GM12878 (cell line): ENCODE data around the gene TM4SF18. TPM values are rescaled to one million over a fixed set of nuclear protein-coding genes. Genes with fewer than 3 reads are reported as not detected.

ENCODE experiments used
- ATAC-seq: fragments of 200-7000 bp; cut with Tn5 transposase; 3 replicates; pipeline ENCODE4 v1.9.1; 2020; ENCODE audit warnings: mild to moderate bottlenecking, moderate library complexity
- BruUV-seq: library from RNA; stranded (reverse); fragments of 400-500 nt; replicated peaks from 2 replicates; lab custom pipeline; 2021; lab: Mats Ljungman, UMichigan
- CTCF ChIA-PET: fragments of 300-600 bp; sonication (Branson Sonifier 250); formaldehyde crosslinking; extraction: SDS; loops from one replicate; lab custom pipeline; 2021; ENCODE audit warnings: inconsistent platforms; lab: Yijun Ruan, JAX
- POLR2A ChIA-PET: fragments of 350-600 bp; formaldehyde crosslinking; extraction: SDS; loops from one replicate; lab custom pipeline; 2021; ENCODE audit warnings: inconsistent platforms; lab: Charles Lee
- RAD21 ChIA-PET: fragments of 300-600 bp; sonication (Branson Sonifier 250); formaldehyde crosslinking; loops from one replicate; lab custom pipeline; 2023; ENCODE audit warnings: antibody characterized with exemption; ENCODE audit not compliant: unreplicated experiment; lab: Charles Lee
- SMC1A ChIA-PET: fragments of 300-600 bp; sonication (Branson Sonifier 250); formaldehyde crosslinking; loops from one replicate; lab custom pipeline; 2023; ENCODE audit not compliant: unreplicated experiment, uncharacterized antibody; lab: Charles Lee
- DNase-seq: peaks from one replicate; pipeline ENCODE4 v3.0.0-alpha.2; 2011; ENCODE audit warnings: low read depth, low spot score
- FAIRE-seq: peaks from 3 replicates; lab custom pipeline; 2011; peaks lifted over from hg19 to GRCh38; lab: Jason Lieb, UNC
- H2AFZ ChIP-seq: 2 replicates; pipeline ENCODE4 v1.6.0; 2011; ENCODE audit warnings: low read depth, low read length, control low read depth; ENCODE audit not compliant: control insufficient read depth
- H3K27ac ChIP-seq: 2 replicates; pipeline ENCODE4 v1.5.1; 2011; ENCODE audit warnings: control low read depth; ENCODE audit not compliant: control insufficient read depth, insufficient read depth
- H3K27me3 ChIP-seq, 2 experiments: replicated peaks in 1 of 2; 2 replicates each; pipeline versions ENCODE4 v1.6.0 to v1.6.1; 2011; ENCODE audit warnings: low read length in 1 of 2; ENCODE audit not compliant: control insufficient read depth in 2 of 2, insufficient read depth in 2 of 2
- H3K36me3 ChIP-seq, 2 experiments: 2 replicates each; pipeline ENCODE4 v1.5.1; 2011; ENCODE audit warnings: low read length in 1 of 2; ENCODE audit not compliant: control insufficient read depth in 2 of 2, insufficient read depth in 2 of 2
- H3K4me1 ChIP-seq: 2 replicates; pipeline ENCODE4 v1.6.1; 2011; ENCODE audit warnings: mild to moderate bottlenecking, low read length, moderate library complexity, mixed read lengths; ENCODE audit not compliant: control insufficient read depth, insufficient read depth
- H3K4me2 ChIP-seq: 2 replicates; pipeline ENCODE4 v1.6.0; 2011; ENCODE audit warnings: control low read depth; ENCODE audit not compliant: control insufficient read depth, insufficient read depth
- H3K4me3 ChIP-seq: fragments of 200-600 bp; sonication (generic); 2 replicates; pipeline ENCODE4 v1.5.1; 2016
- H3K79me2 ChIP-seq: 2 replicates; pipeline ENCODE4 v1.6.0; 2011; ENCODE audit warnings: low read length; ENCODE audit not compliant: control insufficient read depth, insufficient read depth
- H3K9ac ChIP-seq: 2 replicates; pipeline ENCODE4 v1.8.0; 2011; ENCODE audit warnings: low read length, control low read depth, mixed read lengths; ENCODE audit not compliant: control insufficient read depth, insufficient read depth
- H3K9me3 ChIP-seq: replicated peaks from 3 replicates; pipeline ENCODE4 v1.5.1; 2011; ENCODE audit warnings: mild to moderate bottlenecking, low read length; ENCODE audit not compliant: control insufficient read depth, insufficient read depth
- H4K20me1 ChIP-seq: 2 replicates; pipeline ENCODE4 v1.6.0; 2011; ENCODE audit not compliant: control insufficient read depth, insufficient read depth
- ATF3 ChIP-seq: IDR thresholded peaks from 2 replicates; pipeline ENCODE4 v1.6.1; 2011; ENCODE audit warnings: low read depth, mild to moderate bottlenecking, low read length, moderate library complexity, borderline replicate concordance; ENCODE audit errors: extremely low read depth
- BCL3 ChIP-seq: IDR thresholded peaks from 2 replicates; pipeline ENCODE4 v1.6.1; 2011; ENCODE audit warnings: borderline replicate concordance, low read depth, mild to moderate bottlenecking, moderate library complexity, low read length; ENCODE audit not compliant: insufficient read depth, poor library complexity, severe bottlenecking
- ESRRA ChIP-seq: IDR thresholded peaks from 2 replicates; pipeline ENCODE4 v1.6.1; 2012; ENCODE audit warnings: mild to moderate bottlenecking, low read length, improper control_type of control experiment
- IKZF1 ChIP-seq: fragments of 450-650 bp; conservative IDR thresholded peaks from 2 replicates; pipeline ENCODE4 v1.6.1; 2017; ENCODE audit warnings: antibody characterized with exemption, mild to moderate bottlenecking
- LARP7 ChIP-seq: fragments of 450-650 bp; IDR thresholded peaks from 2 replicates; pipeline ENCODE4 v1.6.1; 2017; ENCODE audit warnings: mild to moderate bottlenecking
- MYC ChIP-seq: IDR thresholded peaks from 2 replicates; pipeline ENCODE4 v1.6.1; 2011; ENCODE audit warnings: mild to moderate bottlenecking, low read length, moderate library complexity, inconsistent platforms; ENCODE audit not compliant: insufficient read depth, insufficient replicate concordance, insufficient read length, severe bottlenecking
- POLR2AphosphoS5 ChIP-seq: IDR thresholded peaks from 2 replicates; pipeline ENCODE4 v1.6.1; 2011; ENCODE audit warnings: mild to moderate bottlenecking, low read length, inconsistent platforms
- RUNX3 ChIP-seq: IDR thresholded peaks from 2 replicates; pipeline ENCODE4 v1.6.1; 2012; ENCODE audit warnings: low read length, inconsistent platforms
- SIN3A ChIP-seq: IDR thresholded peaks from 2 replicates; pipeline ENCODE4 v1.6.1; 2012; ENCODE audit warnings: low read depth, low read length, improper control_type of control experiment
- SMC3 ChIP-seq: IDR thresholded peaks from 2 replicates; pipeline ENCODE4 v1.6.1; 2011; ENCODE audit warnings: low read length, improper control_type of control experiment, borderline replicate concordance
- SP1 ChIP-seq: IDR thresholded peaks from one replicate; pipeline ENCODE4 v1.6.1; 2011; ENCODE audit warnings: low read depth, low read length
- ZNF207 ChIP-seq: fragments of 450-650 bp; IDR thresholded peaks from 2 replicates; pipeline ENCODE4 v1.6.1; 2014; ENCODE audit warnings: antibody characterized with exemption, mild to moderate bottlenecking, borderline replicate concordance
- WGBS: methylation state at CpG from one replicate; pipeline ENCODE4 v1.1.6; 2016; ENCODE audit warnings: low lambda C conversion rate; ENCODE audit not compliant: insufficient replicate concordance, insufficient coverage; ENCODE audit errors: missing lambda C conversion rate; 5-methylcytosine and 5-hydroxymethylcytosine counted together
- in situ Hi-C: fragments of 300-500 bp; cut with MboI; formaldehyde crosslinking; loops from 9 replicates; pipeline ENCODE4 v1.14.3; 2018; ENCODE audit warnings: mixed read lengths
- intact Hi-C: fragments of 100-400 bp; cut with micrococcal nuclease; formaldehyde crosslinking; loops from one replicate; pipeline ENCODE4 v1.14.2; 2022; ENCODE audit not compliant: unreplicated experiment
- polyA plus RNA-seq, 11 experiments: library from polyadenylated mRNA; depleted of rRNA in 4 of 11; unstranded in 6 of 11; stranded (reverse) in 5 of 11; fragments of >200 nt; fragmentation: Nextera tagmentation in 4 of 11; fragmentation: Illumina TruSeq in 1 of 11; extraction: Ambion mirVana in 4 of 11; extraction: Trizol in 1 of 11; gene quantifications; 1 replicate in 1 of 11; 2 replicates in 10 of 11; pipeline versions ENCODE4 v1.2.1 to v1.2.3, GENCODE V29; 2011 to 2016; ENCODE audit warnings: inconsistent platforms in 2 of 11, missing spikeins in 2 of 11, low read depth in 1 of 11
- total RNA-seq, 4 experiments: library from RNA; depleted of rRNA in 3 of 4; stranded (reverse); fragments of >200 nt in 3 of 4; fragmentation: Illumina TruSeq in 1 of 4; extraction: Trizol in 1 of 4; gene quantifications; 2 replicates each; pipeline versions ENCODE4 v1.2.1 to v1.2.3, GENCODE V29; 2013 to 2021

Gene TM4SF18
- total and polyA plus RNA-seq, 10 of the 15 experiments (the other 5 are each of a cell fraction or from before 2014, with no cell fraction given), result 0.01 TPM; not detected in 9

GRCh38 chr3:149306751-149307434 lies 26.5 kb downstream of the TM4SF18 start (continued):
- no peak for TF ChIP-seq ESRRA

GRCh38 chr3:149305376-149305775 lies 28.1 kb downstream of the TM4SF18 start:
- ChIA-PET RAD21 (interaction anchor here (1.4 kb wide), 1 partner anchor 185 kb away, joined by 3 read pairs; no protein-coding TSS in a partner anchor), SMC1A (no interaction called here), CTCF (no interaction called here), POLR2A (no interaction called here)
- Histone ChIP-seq H3K4me3 (no peak overlapping the region), H3K9ac (no peak overlapping the region), H3K27ac (no peak overlapping the region), H3K79me2 (no peaks in the 10 kb centered on the region), H3K27me3 (no peaks in the 10 kb centered on the region), H2AFZ (no peak overlapping the region), H3K4me1 (no peaks in the 10 kb centered on the region), H3K4me2 (no peak overlapping the region), H3K36me3 (no peaks in the 10 kb centered on the region), H3K9me3 (no peaks in the 10 kb centered on the region; the same call in 2 of the 3 replicates), H4K20me1 (no peaks in the 10 kb centered on the region)
- FAIRE-seq (no peak), ATAC-seq (no peak), DNase-seq (no peak)
- no peak for TF ChIP-seq SP1
- no TSS peak for BruUV-seq
- in situ Hi-C loops, result no loop called here
- 94% methylated on average over 2 of the region's 2 CpGs for WGBS
- intact Hi-C loops, result no loop called here

- in situ Hi-C loops, result no loop called here
- Histone ChIP-seq H3K4me1 (no peaks in the 10 kb centered on the region), H3K9me3 (no peaks in the 10 kb centered on the region), H3K9ac (no peak overlapping the region), H3K79me2 (no peaks in the 10 kb centered on the region), H3K36me3 (no peaks in the 10 kb centered on the region), H3K4me2 (no peak overlapping the region), H4K20me1 (no peaks in the 10 kb centered on the region), H3K4me3 (no peak overlapping the region), H3K27me3 (peaks cover 0 to 2% of the 10 kb centered on the region in 2 experiments; a peak in 1 of 4 replicates), H2AFZ (no peak overlapping the region), H3K27ac (no peak overlapping the region)
- BruUV-seq, result no TSS peak
- TF ChIP-seq IKZF1 (0 out of 2 replicates have a peak, but pooled peaks have one; percentile 29), MYC (no peak), LARP7 (no peak), SMC3 (no peak), POLR2AphosphoS5 (no peak), RUNX3 (no peak), ATF3 (no peak), ZNF207 (no peak), BCL3 (peak; percentile 52), SIN3A (no peak)
- CTCF ChIA-PET, result no interaction called here
- POLR2A ChIA-PET, result no interaction called here
- ATAC-seq (peak; percentile 78), DNase-seq (peak; percentile 16), FAIRE-seq (no peak)
- RAD21 ChIA-PET, result no interaction called here
- intact Hi-C loops, result no loop called here
- SMC1A ChIA-PET, result interaction anchor here (0.8 to 1.3 kb wide), 2 partner anchors 8 to 9 kb away, joined by 3 read pairs; no protein-coding TSS in a partner anchor
- WGBS, result 20% methylated on average over 5 of the region's 5 CpGs
Measured at GRCh38 chr3:149299938-149300801, 33.3 kb downstream of the TM4SF18 start.
